Endodermal cell (in vitro differentiated cells): ENCODE measurements around the gene DNAJB13. TPM values are rescaled to one million over a fixed set of nuclear protein-coding genes. Genes with fewer than 3 reads are reported as not detected.

Source experiments
- DNase-seq: peaks from one replicate; pipeline ENCODE4 v3.0.0-alpha.2; 2017
- H3K27ac ChIP-seq: 2 replicates; pipeline ENCODE4 v1.5.1; 2013; ENCODE audit warnings: mild to moderate bottlenecking, low read depth, low read length, moderate library complexity
- H3K27me3 ChIP-seq: 2 replicates; pipeline ENCODE4 v1.6.1; 2013; ENCODE audit warnings: mild to moderate bottlenecking, low read length, moderate library complexity; ENCODE audit not compliant: insufficient read depth, control insufficient read depth, poor library complexity, severe bottlenecking
- H3K36me3 ChIP-seq: 2 replicates; pipeline ENCODE4 v1.7.0; 2013; ENCODE audit warnings: mild to moderate bottlenecking, low read length, moderate library complexity; ENCODE audit not compliant: control insufficient read depth, insufficient read depth
- H3K4me1 ChIP-seq: one replicate; pipeline ENCODE4 v1.7.0; 2013; ENCODE audit warnings: low read length; ENCODE audit not compliant: control insufficient read depth, insufficient read depth
- H3K4me3 ChIP-seq: 2 replicates; pipeline ENCODE4 v1.5.1; 2013; ENCODE audit warnings: mild to moderate bottlenecking, low read length, moderate library complexity
- H3K9ac ChIP-seq: 2 replicates; pipeline ENCODE4 v1.6.1; 2013; ENCODE audit warnings: mild to moderate bottlenecking, low read length, moderate library complexity; ENCODE audit not compliant: poor library complexity, severe bottlenecking; ENCODE audit errors: extremely low read depth
- H3K9me3 ChIP-seq: 2 replicates; pipeline ENCODE4 v1.6.1; 2013; ENCODE audit warnings: mild to moderate bottlenecking, low read length, moderate library complexity; ENCODE audit not compliant: control insufficient read depth
- H3K27ac Mint-ChIP-seq: 2 replicates; pipeline ENCODE4 v1.8.0; 2020; ENCODE audit warnings: mixed read lengths
- H3K27me3 Mint-ChIP-seq: 2 replicates; pipeline ENCODE4 v1.8.0; 2021; ENCODE audit warnings: mild to moderate bottlenecking, mixed read lengths; ENCODE audit not compliant: insufficient read depth
- H3K36me3 Mint-ChIP-seq: 2 replicates; pipeline ENCODE4 v1.8.0; 2020; ENCODE audit warnings: low read depth, mixed read lengths
- H3K4me1 Mint-ChIP-seq: 2 replicates; pipeline ENCODE4 v1.8.0; 2020; ENCODE audit warnings: mixed read lengths
- H3K4me3 Mint-ChIP-seq: 2 replicates; pipeline ENCODE4 v1.8.0; 2020; ENCODE audit warnings: mild to moderate bottlenecking, moderate library complexity, mixed read lengths
- H3K9me3 Mint-ChIP-seq: 2 replicates; pipeline ENCODE4 v1.8.0; 2020; ENCODE audit warnings: mild to moderate bottlenecking, mixed read lengths
- CTCF ChIP-seq: fragments of 200-600 bp; sonication (generic); conservative IDR thresholded peaks from 2 replicates; pipeline ENCODE4 v1.5.0; 2021; ENCODE audit warnings: antibody characterized with exemption, mild to moderate bottlenecking
- WGBS, 2 experiments: methylation state at CpG; one replicate each; pipeline versions ENCODE4 v1.1.5 to v1.1.7; 2013; ENCODE audit warnings: missing lambda C conversion rate in 2 of 2, mixed read lengths in 1 of 2; ENCODE audit not compliant: insufficient coverage in 1 of 2, insufficient read length in 1 of 2; 5-methylcytosine and 5-hydroxymethylcytosine counted together
- total RNA-seq, 2 donors: library from RNA; stranded (reverse); fragmentation: NEBNext Ultra II Directional in 1 of 2; extraction: Animal tissue kit (Norgen Biotek cat#: 25700) in 1 of 2; gene quantifications; 2 replicates in 1 of 2; 3 replicates in 1 of 2; pipeline ENCODE4 v1.2.1, GENCODE V29; 2021

DNAJB13 gene
- total RNA-seq, 2 donors from 2014 or later: 0.44 to 1.2 TPM

DNA sequence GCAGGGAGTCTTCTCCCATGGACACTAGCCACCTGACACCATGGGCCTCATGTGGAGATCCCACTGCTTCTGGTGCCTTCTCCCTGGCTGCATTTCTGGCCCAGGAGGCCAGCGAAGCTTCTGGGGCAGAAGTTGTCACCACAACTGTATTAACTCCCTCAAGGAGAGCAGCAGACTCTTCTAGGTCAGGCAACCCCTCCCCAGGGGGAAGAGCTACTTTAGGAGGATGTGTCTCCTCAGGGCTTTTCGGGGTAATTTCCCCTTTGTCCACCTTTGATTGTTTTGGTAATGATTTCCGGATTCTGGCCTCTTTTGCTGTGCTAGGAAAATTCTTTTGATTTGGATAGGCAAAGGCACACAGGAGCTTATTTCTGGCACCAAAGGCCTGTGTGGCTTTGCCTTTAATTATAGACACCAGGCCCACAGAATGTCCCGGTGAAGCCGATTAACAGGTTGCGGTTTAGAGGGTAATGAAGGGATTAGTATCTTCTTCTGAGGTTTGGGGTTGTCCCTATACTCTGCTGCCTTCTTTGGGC is 40.7 kb downstream of the DNAJB13 start:
- H3K9ac ChIP-seq: no peak overlapping the region
- Mint-ChIP-seq H3K9me3 (no peaks in the 10 kb centered on the region), H3K27ac (no peak overlapping the region), H3K36me3 (no peaks in the 10 kb centered on the region), H3K4me1 (no peaks in the 10 kb centered on the region), H3K27me3 (no peaks in the 10 kb centered on the region), H3K4me3 (no peak overlapping the region)
- no peaks in the 10 kb centered on the region for H3K4me1 ChIP-seq
- peak; percentile 36 for DNase-seq
- no peak for TF ChIP-seq CTCF
- no peaks in the 10 kb centered on the region for H3K9me3 ChIP-seq
- no peaks in the 10 kb centered on the region for H3K27me3 ChIP-seq
- H3K27ac ChIP-seq: no peak overlapping the region
- H3K36me3 ChIP-seq: no peaks in the 10 kb centered on the region
- WGBS, 2 experiments: 89 to 100% methylated on average over 4 to 6 of the region's 6 CpGs
- no peak overlapping the region for H3K4me3 ChIP-seq

DNA sequence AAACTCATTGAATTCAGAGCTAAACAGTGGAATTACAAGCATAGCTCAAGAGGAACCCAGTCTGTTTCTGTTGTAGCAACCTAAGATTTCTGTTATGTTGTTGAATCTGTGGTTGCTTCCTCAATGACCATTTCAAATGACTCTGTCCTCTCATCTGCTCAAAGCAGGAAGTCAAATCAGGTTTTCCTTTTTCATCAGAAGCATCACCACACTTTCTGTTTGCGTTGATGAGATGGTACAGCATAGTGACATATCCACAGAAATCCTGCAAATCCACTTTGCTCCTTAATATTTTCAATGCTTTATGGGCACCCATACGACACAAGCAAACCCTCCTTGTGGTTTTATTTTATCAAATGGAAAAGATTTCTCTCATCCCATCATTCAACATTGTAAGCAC is 44.4 kb downstream of the DNAJB13 start:
- Mint-ChIP-seq H3K4me3 (no peak overlapping the region), H3K36me3 (no peaks in the 10 kb centered on the region), H3K9me3 (no peaks in the 10 kb centered on the region), H3K27ac (no peak overlapping the region), H3K4me1 (no peaks in the 10 kb centered on the region), H3K27me3 (no peaks in the 10 kb centered on the region)
- no peak overlapping the region for H3K9ac ChIP-seq
- no peak overlapping the region for H3K4me3 ChIP-seq
- DNase-seq: no peak
- H3K36me3 ChIP-seq: no peaks in the 10 kb centered on the region
- TF ChIP-seq CTCF: no peak
- no peak overlapping the region for H3K27ac ChIP-seq
- 75% methylated on average over 2 of the region's 2 CpGs; no CpG with 5 or more reads in 1 of the 2 experiments for WGBS, 2 experiments
- no peaks in the 10 kb centered on the region for H3K9me3 ChIP-seq
- no peaks in the 10 kb centered on the region for H3K4me1 ChIP-seq
- no peaks in the 10 kb centered on the region for H3K27me3 ChIP-seq

DNA sequence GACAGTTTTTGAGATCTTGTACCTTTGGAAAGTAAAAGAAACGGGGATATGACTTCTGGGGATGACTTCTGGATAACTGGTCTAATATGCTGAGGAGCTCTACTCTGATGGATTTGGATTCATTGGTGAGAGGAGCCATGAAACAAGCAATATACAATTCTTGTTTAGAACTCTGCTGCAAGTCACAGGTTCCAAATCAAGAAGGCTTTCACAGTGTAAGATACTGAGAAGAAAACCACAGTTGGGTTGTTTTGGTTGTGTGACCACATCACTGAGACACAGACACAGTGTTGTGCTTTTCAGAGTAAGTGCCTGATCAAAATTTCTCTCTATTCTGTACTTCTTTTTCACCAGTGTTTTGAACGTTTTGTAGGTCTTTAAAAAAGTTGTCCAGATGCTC is 44.9 kb downstream of the DNAJB13 start:
- no peak for TF ChIP-seq CTCF
- Mint-ChIP-seq H3K4me1 (no peaks in the 10 kb centered on the region), H3K27ac (no peak overlapping the region), H3K36me3 (no peaks in the 10 kb centered on the region), H3K9me3 (no peaks in the 10 kb centered on the region), H3K27me3 (no peaks in the 10 kb centered on the region), H3K4me3 (no peak overlapping the region)
- no peaks in the 10 kb centered on the region for H3K9me3 ChIP-seq
- no peak overlapping the region for H3K4me3 ChIP-seq
- no peaks in the 10 kb centered on the region for H3K36me3 ChIP-seq
- H3K27ac ChIP-seq: no peak overlapping the region
- H3K4me1 ChIP-seq: no peaks in the 10 kb centered on the region
- DNase-seq: no peak
- WGBS, 2 experiments: 50 to 76% methylated on average over 1 to 2 of the region's 2 CpGs
- H3K27me3 ChIP-seq: no peaks in the 10 kb centered on the region
- H3K9ac ChIP-seq: no peak overlapping the region
